ENCODE data around the gene KCNJ2.

KCNJ2 gene

GRCh38 chr17:70134777-70135176 lies 34.6 kb upstream of the KCNJ2 start:
- FAIRE-seq (no peak), DNase-seq (ENCODE audit: insufficient read length) (no peak)
- TF ChIP-seq POLR2AphosphoS5 (IDR thresholded peaks at IDR 0.05; ENCODE audit: low read depth, low read length), result no peak
- TF ChIP-seq TAF1 (IDR thresholded peaks at IDR 0.05; ENCODE audit: borderline replicate concordance, low read depth, low read length), result no peak
- no peak for TF ChIP-seq POLR2A (IDR thresholded peaks at IDR 0.05; ENCODE audit: low read depth, low read length)

DNA sequence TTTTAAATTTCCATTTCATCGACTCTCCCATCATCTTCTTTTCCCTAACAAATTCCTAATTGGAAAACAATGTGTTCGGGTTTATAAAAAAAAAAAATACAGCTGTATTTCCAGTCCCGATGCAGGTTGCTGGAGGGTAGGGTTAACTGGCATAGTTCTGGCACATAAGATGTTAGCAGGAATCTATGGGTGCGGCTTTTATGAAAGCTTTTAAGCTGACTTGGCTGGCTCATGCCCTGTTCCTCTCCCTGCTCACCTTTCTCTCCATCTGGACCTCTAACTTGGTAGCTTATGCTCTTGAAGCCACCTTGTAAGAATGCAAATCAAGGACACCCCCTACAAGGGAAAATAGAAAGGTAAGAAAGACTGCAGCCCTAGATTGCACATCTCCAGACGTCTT lies 33.2 kb upstream of the KCNJ2 start:
- FAIRE-seq, result peak; percentile 50
- TF ChIP-seq POLR2A (IDR thresholded peaks at IDR 0.05; ENCODE audit: low read depth, low read length), result no peak
- no peak for TF ChIP-seq TAF1 (IDR thresholded peaks at IDR 0.05; ENCODE audit: borderline replicate concordance, low read depth, low read length)
- no peak for TF ChIP-seq POLR2AphosphoS5 (IDR thresholded peaks at IDR 0.05; ENCODE audit: low read depth, low read length)
- no peak for DNase-seq (ENCODE audit: insufficient read length)

- TF ChIP-seq POLR2A (IDR thresholded peaks at IDR 0.05; ENCODE audit: low read depth, low read length), result no peak
- TF ChIP-seq POLR2AphosphoS5 (IDR thresholded peaks at IDR 0.05; ENCODE audit: low read depth, low read length), result no peak
- TF ChIP-seq TAF1 (IDR thresholded peaks at IDR 0.05; ENCODE audit: borderline replicate concordance, low read depth, low read length), result no peak
- FAIRE-seq, result peak; percentile 88
Observed at GRCh38 chr17:70137451-70138230, 31.7 kb upstream of the KCNJ2 start.

GRCh38 chr17:70138291-70138865 lies 31.0 kb upstream of the KCNJ2 start:
- no peak for FAIRE-seq
- no peak for DNase-seq (ENCODE audit: insufficient read length)
- TF ChIP-seq TAF1 (IDR thresholded peaks at IDR 0.05; ENCODE audit: borderline replicate concordance, low read depth, low read length), result no peak
- no peak for TF ChIP-seq POLR2A (IDR thresholded peaks at IDR 0.05; ENCODE audit: low read depth, low read length)
- TF ChIP-seq POLR2AphosphoS5 (IDR thresholded peaks at IDR 0.05; ENCODE audit: low read depth, low read length), result no peak

More at GRCh38 chr17:70137451-70138230, 31.7 kb upstream of the KCNJ2 start:
- DNase-seq (ENCODE audit: insufficient read length), result peak; percentile 28

DNA sequence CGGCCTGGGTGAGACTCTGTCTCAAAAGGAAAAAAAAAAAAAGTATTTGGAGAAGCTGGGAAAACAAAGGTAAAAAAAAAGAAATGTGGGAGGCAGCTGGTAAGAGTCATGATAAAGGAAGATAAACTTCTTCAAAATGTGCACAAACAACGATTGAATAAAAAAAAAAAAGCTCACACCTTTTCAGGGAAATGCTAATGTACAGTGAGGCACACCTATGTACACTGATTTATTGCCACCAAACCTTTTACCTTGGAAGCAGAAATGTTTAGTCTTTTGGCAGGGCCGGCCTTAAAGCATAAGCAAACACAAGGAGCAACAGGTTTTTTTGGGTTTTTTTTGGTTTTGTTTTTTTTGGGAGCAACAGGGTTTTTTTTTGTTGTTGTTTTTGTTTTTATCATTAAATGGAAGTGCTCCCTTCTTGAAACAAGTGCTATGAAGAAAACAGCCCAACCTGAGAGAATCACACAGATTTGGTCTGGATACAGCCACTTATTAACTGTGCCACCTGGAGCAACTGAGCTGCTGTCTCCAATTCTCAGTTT lies 29.8 kb upstream of the KCNJ2 start:
- FAIRE-seq (no peak), DNase-seq (ENCODE audit: insufficient read length) (no peak)
- no peak for TF ChIP-seq TAF1 (IDR thresholded peaks at IDR 0.05; ENCODE audit: borderline replicate concordance, low read depth, low read length)

GRCh38 chr17:70144260-70144846 lies 25.0 kb upstream of the KCNJ2 start:
- TF ChIP-seq TAF1 (IDR thresholded peaks at IDR 0.05; ENCODE audit: borderline replicate concordance, low read depth, low read length), result no peak
- FAIRE-seq (no peak), DNase-seq (ENCODE audit: insufficient read length) (no peak)

DNA sequence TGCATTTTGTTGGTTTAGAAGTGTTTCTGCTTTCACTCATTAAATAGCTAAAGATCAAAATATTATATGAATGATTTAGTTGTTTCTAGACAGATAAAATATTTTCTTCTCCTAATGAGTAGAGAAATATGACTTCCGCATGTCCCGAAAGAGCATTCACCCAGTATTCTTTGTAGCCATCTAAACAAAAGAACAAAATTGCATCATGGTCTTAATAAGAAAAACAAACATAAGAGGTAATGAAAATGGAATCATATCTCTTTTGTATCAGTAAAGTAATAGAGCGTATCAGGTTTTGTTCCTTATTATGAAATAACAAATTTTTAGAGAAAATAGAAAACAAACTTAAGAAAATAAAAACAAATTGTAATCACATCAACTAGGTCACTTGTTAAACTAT lies 16.1 kb upstream of the KCNJ2 start:
- DNase-seq (ENCODE audit: insufficient read length), result no peak
- no peak for FAIRE-seq
- TF ChIP-seq POLR2AphosphoS5 (IDR thresholded peaks at IDR 0.05; ENCODE audit: low read depth, low read length) (no peak), TAF1 (IDR thresholded peaks at IDR 0.05; ENCODE audit: borderline replicate concordance, low read depth, low read length) (no peak), POLR2A (IDR thresholded peaks at IDR 0.05; ENCODE audit: low read depth, low read length) (no peak)

DNA sequence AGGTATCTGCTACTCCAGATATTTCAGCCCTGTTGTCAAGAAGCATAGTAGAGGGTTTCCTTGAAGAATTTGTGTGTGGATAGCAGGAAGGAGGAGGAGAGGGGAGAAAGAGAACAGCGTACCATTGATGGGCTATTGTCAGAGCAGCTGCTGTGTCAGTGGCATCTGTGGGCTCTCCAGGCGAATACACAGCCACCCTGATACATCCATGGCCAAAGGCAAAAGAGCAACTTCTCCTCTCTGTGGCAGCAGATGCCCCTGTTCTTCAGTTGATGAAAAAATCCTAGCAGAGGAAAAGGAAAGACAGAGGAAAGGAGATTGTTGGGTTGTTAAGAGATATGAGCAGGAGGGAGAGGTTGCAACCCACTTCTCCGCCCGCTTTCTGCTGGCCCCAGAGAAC lies 12.2 kb upstream of the KCNJ2 start:
- FAIRE-seq (no peak), DNase-seq (ENCODE audit: insufficient read length) (no peak)
- TF ChIP-seq TAF1 (IDR thresholded peaks at IDR 0.05; ENCODE audit: borderline replicate concordance, low read depth, low read length) (no peak), POLR2A (IDR thresholded peaks at IDR 0.05; ENCODE audit: low read depth, low read length) (no peak), POLR2AphosphoS5 (IDR thresholded peaks at IDR 0.05; ENCODE audit: low read depth, low read length) (no peak)

DNA sequence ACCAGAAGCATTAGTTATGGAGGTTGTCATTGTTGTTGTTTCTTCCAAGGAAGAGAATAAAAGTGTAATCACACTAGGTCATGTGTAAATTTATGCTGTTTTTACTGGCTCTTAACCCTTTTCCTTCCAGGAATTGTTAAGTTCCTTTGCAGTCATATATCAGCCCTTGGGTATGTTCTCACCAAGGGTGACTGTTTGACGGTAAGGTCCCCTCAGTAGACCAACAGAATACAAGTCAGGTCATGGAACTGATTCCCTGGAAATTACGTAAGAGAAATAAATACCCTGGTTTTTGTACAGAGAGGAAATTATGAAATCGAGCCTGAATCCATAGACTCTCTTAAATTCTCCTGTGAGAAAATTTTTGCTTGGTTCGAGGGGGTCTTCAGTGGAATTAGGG lies 11.2 kb upstream of the KCNJ2 start:
- DNase-seq (ENCODE audit: insufficient read length) (no peak), FAIRE-seq (no peak)
- TF ChIP-seq POLR2A (IDR thresholded peaks at IDR 0.05; ENCODE audit: low read depth, low read length) (no peak), POLR2AphosphoS5 (IDR thresholded peaks at IDR 0.05; ENCODE audit: low read depth, low read length) (no peak), TAF1 (IDR thresholded peaks at IDR 0.05; ENCODE audit: borderline replicate concordance, low read depth, low read length) (no peak)

- TF ChIP-seq POLR2A (IDR thresholded peaks at IDR 0.05; ENCODE audit: low read depth, low read length), result no peak
- no peak for TF ChIP-seq TAF1 (IDR thresholded peaks at IDR 0.05; ENCODE audit: borderline replicate concordance, low read depth, low read length)
- TF ChIP-seq POLR2AphosphoS5 (IDR thresholded peaks at IDR 0.05; ENCODE audit: low read depth, low read length), result no peak
- DNase-seq (ENCODE audit: insufficient read length) (no peak), FAIRE-seq (no peak)
Observed at GRCh38 chr17:70158591-70158990, 10.7 kb upstream of the KCNJ2 start.

GRCh38 chr17:70159980-70160379 lies 9.4 kb upstream of the KCNJ2 start:
- no peak for DNase-seq (ENCODE audit: insufficient read length)
- FAIRE-seq, result no peak
- TF ChIP-seq POLR2AphosphoS5 (IDR thresholded peaks at IDR 0.05; ENCODE audit: low read depth, low read length) (no peak), TAF1 (IDR thresholded peaks at IDR 0.05; ENCODE audit: borderline replicate concordance, low read depth, low read length) (no peak), POLR2A (IDR thresholded peaks at IDR 0.05; ENCODE audit: low read depth, low read length) (no peak)

DNA sequence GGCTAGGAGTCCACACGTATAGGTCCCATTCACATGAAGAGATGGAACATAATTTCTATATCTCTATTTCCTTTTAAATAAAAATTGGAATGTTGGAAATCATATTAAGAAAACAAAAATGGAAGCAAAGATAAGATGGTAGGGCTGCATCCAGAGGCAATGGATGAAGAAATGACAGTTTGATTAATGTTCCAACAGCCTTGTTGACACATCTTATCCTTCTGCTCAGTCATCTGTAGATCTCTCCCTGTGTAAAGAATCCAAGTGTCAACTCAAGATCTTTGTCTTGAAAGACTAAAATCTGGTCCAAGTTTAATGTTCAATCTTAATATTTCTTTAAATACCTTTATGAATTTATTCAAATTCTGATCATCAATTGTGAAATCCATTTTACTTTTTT lies 7.8 kb upstream of the KCNJ2 start:
- no peak for FAIRE-seq
- TF ChIP-seq POLR2A (IDR thresholded peaks at IDR 0.05; ENCODE audit: low read depth, low read length) (no peak), POLR2AphosphoS5 (IDR thresholded peaks at IDR 0.05; ENCODE audit: low read depth, low read length) (no peak), TAF1 (IDR thresholded peaks at IDR 0.05; ENCODE audit: borderline replicate concordance, low read depth, low read length) (no peak)

More for the DNA sequence above, 7.8 kb upstream of the KCNJ2 start:
- no peak for DNase-seq (ENCODE audit: insufficient read length)

Measured in GM12892 (cell line).